DOHH2 (cell line): ENCODE measurements around the gene GATAD1.

Source experiments
- CTCF ChIP-seq: fragments of 200-600 bp; sonication (generic); IDR thresholded peaks from one replicate; pipeline ENCODE4 v1.5.1; 2014; ENCODE audit warnings: antibody characterized with exemption, mild to moderate bottlenecking, low read depth, low read length; ENCODE audit not compliant: poor library complexity, severe bottlenecking
- EZH2phosphoT487 ChIP-seq: fragments of 200-600 bp; sonication (generic); IDR thresholded peaks from 2 replicates; pipeline ENCODE4 v1.6.1; 2017; ENCODE audit warnings: borderline replicate concordance, mild to moderate bottlenecking, antibody characterized with exemption, low read length, moderate library complexity, mixed read lengths

DNA sequence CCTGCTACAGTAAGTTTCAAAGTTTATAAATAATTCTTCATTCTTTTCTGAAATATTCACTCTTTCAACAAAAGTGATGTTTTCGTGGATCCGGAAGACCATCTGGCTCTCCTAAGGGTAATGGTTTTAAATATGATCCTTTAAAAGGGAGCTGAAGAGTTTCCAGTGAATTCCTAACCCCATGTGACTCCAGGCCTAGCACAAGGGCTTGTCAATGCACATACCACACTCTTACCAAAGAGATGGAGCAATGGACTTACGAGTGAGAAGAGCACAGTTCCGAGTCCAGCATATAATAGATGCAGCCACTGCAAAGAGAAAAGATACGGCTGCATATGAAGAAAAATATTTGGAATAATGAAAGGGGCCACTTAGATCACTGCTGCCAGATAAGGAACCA, 32.1 kb upstream of the GATAD1 start:
- TF ChIP-seq CTCF, result no peak
- TF ChIP-seq EZH2phosphoT487, result no peak
